Measurements from ENCODE around the gene ATP8B4. TPM values are rescaled to one million over a fixed set of nuclear protein-coding genes. Genes with fewer than 3 reads are reported as not detected.
A peak's percentile ranks its signal among the peaks of the same experiment; 100 is the strongest.

ATP8B4 gene
- total and polyA plus RNA-seq, 8 donors, result 2.1 to 8.1 (median 2.9) TPM

GRCh38 chr15:50055332-50055731 lies 63.7 kb downstream of the ATP8B4 start:
- H3K27me3 ChIP-seq, result no peaks in the 10 kb centered on the region
- DNase-seq, result no peak
- TF ChIP-seq, protein P1, sequence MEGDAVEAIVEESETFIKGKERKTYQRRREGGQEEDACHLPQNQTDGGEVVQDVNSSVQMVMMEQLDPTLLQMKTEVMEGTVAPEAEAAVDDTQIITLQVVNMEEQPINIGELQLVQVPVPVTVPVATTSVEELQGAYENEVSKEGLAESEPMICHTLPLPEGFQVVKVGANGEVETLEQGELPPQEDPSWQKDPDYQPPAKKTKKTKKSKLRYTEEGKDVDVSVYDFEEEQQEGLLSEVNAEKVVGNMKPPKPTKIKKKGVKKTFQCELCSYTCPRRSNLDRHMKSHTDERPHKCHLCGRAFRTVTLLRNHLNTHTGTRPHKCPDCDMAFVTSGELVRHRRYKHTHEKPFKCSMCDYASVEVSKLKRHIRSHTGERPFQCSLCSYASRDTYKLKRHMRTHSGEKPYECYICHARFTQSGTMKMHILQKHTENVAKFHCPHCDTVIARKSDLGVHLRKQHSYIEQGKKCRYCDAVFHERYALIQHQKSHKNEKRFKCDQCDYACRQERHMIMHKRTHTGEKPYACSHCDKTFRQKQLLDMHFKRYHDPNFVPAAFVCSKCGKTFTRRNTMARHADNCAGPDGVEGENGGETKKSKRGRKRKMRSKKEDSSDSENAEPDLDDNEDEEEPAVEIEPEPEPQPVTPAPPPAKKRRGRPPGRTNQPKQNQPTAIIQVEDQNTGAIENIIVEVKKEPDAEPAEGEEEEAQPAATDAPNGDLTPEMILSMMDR (IDR thresholded peaks at IDR 0.05), result no peak
- H3K27ac ChIP-seq, result peak overlapping the region; percentile 66 to 74
- H3K9me3 ChIP-seq, result no peaks in the 10 kb centered on the region
- H3K4me3 ChIP-seq, result no peak overlapping the region
- ATAC-seq, result peak; percentile 51
- intact Hi-C loops (cut with DNase I), result no loop called here
- H3K36me3 ChIP-seq, result no peaks in the 10 kb centered on the region
- H3K4me1 ChIP-seq, result peaks cover 0 to 73% of the 10 kb centered on the region in 2 donors

- H3K4me1 ChIP-seq, result peaks cover 0 to 61% of the 10 kb centered on the region in 2 donors
- TF ChIP-seq, protein P1 (IDR thresholded peaks at IDR 0.05), result no peak
- intact Hi-C loops (cut with DNase I), result no loop called here
- no peaks in the 10 kb centered on the region for H3K27me3 ChIP-seq
- H3K27ac ChIP-seq, result peak overlapping the region in 1 of 2 donors; percentile 74
- DNase-seq (no peak), ATAC-seq (no peak)
- H3K9me3 ChIP-seq, result no peaks in the 10 kb centered on the region
- no peaks in the 10 kb centered on the region for H3K36me3 ChIP-seq
- H3K4me3 ChIP-seq, result no peak overlapping the region
These were observed 65.8 kb downstream of the ATP8B4 start for GRCh38 chr15:50053055-50053856.

- intact Hi-C loops (cut with DNase I), result no loop called here
- peaks cover 0 to 49% of the 10 kb centered on the region in 2 donors for H3K4me1 ChIP-seq
- DNase-seq (peak in 3 of 4 donors; percentile 35 to 78 (median 64)), ATAC-seq (peak; percentile 85)
- TF ChIP-seq, protein P1 (IDR thresholded peaks at IDR 0.05), result peak; percentile 23 to 51
- peak overlapping the region in 1 of 2 donors; percentile 74 for H3K27ac ChIP-seq
- H3K4me3 ChIP-seq, result no peak overlapping the region
- no peaks in the 10 kb centered on the region for H3K27me3 ChIP-seq
- no peaks in the 10 kb centered on the region for H3K36me3 ChIP-seq
- H3K9me3 ChIP-seq, result no peaks in the 10 kb centered on the region
These were observed 67.1 kb downstream of the ATP8B4 start for GRCh38 chr15:50051811-50052419.

- Histone ChIP-seq H3K4me1 (peaks cover 0 to 46% of the 10 kb centered on the region in 2 donors), H3K27ac (peak overlapping the region in 1 of 2 donors; percentile 67)
- intact Hi-C loops (cut with DNase I), result no loop called here
These were observed 67.9 kb downstream of the ATP8B4 start for GRCh38 chr15:50050986-50051743.

More at GRCh38 chr15:50050986-50051743, 67.9 kb downstream of the ATP8B4 start:
- no peaks in the 10 kb centered on the region for H3K9me3 ChIP-seq
- H3K4me3 ChIP-seq, result no peak overlapping the region
- no peak for ATAC-seq
- H3K27me3 ChIP-seq, result no peaks in the 10 kb centered on the region
- TF ChIP-seq, protein P1 (IDR thresholded peaks at IDR 0.05), result no peak
- H3K36me3 ChIP-seq, result no peaks in the 10 kb centered on the region
- no peak for DNase-seq

All from left lung (tissue), 10 donors.